PFSK-1 (cell line): ENCODE results near the gene MAD1L1.

Experiments used
- FOXP2 ChIP-seq: optimal IDR thresholded peaks from 2 replicates; pipeline ENCODE3; 2011; ENCODE audit warnings: borderline replicate concordance, control low read depth, inconsistent platforms; ENCODE audit not compliant: insufficient read depth; ENCODE audit errors: extremely low read length, extremely low read depth
- POLR2AphosphoS5 ChIP-seq: IDR thresholded peaks from 2 replicates; pipeline ENCODE4 v1.6.1; 2012; ENCODE audit warnings: low read depth, mild to moderate bottlenecking, control low read depth, low read length, moderate library complexity
- SIN3A ChIP-seq: IDR thresholded peaks from 2 replicates; pipeline ENCODE4 v1.6.1; 2012; ENCODE audit warnings: mild to moderate bottlenecking, low read length, moderate library complexity, borderline replicate concordance; ENCODE audit not compliant: insufficient read depth
- TAF1 ChIP-seq: IDR thresholded peaks from 2 replicates; pipeline ENCODE4 v1.6.1; 2012; ENCODE audit warnings: low read length, control low read depth, borderline replicate concordance; ENCODE audit not compliant: insufficient read depth
- TF ChIP-seq, protein P1 (sequence below), 2 experiments: IDR thresholded peaks; 2 replicates each; pipeline versions ENCODE4 v1.6.1 to v1.8.0; 2011 to 2012; ENCODE audit warnings: low read depth in 2 of 2, low read length in 2 of 2, control low read depth in 1 of 2, inconsistent platforms in 1 of 2, mild to moderate bottlenecking in 1 of 2, moderate library complexity in 1 of 2; ENCODE audit not compliant: insufficient read depth in 1 of 2

Gene MAD1L1

DNA sequence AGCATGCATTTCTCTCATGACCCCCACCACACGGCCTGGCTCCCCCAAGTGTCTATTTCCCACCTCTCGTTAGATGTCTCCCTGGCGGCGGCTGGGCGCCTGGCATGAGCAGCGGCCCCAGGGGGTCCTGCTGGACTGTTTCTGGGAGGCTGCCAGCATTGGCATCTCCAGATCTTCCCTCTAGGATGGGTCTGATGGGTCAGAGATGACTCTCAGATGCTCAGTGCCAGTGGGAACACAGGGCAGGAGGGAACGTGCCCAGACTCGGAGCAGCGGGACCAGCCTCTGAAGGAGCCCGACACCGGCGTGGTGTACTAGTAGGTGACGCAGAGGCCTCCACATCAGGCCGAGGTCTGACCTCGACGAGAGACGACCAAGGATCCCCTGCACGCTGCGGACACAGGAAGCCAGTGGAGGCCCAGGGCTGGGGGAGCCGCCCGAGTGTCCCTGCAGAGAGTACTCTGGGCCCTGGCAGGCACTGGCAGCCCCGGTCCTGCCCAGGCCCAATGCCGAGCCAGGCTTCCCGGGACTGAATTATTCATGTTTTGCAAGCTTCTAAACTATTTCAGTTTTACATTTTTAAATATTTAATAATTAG lies 323.8 kb downstream of the MAD1L1 start:
- TF ChIP-seq TAF1 (no peak), SIN3A (no peak), POLR2AphosphoS5 (no peak), FOXP2 (no peak)
- TF ChIP-seq, protein P1, sequence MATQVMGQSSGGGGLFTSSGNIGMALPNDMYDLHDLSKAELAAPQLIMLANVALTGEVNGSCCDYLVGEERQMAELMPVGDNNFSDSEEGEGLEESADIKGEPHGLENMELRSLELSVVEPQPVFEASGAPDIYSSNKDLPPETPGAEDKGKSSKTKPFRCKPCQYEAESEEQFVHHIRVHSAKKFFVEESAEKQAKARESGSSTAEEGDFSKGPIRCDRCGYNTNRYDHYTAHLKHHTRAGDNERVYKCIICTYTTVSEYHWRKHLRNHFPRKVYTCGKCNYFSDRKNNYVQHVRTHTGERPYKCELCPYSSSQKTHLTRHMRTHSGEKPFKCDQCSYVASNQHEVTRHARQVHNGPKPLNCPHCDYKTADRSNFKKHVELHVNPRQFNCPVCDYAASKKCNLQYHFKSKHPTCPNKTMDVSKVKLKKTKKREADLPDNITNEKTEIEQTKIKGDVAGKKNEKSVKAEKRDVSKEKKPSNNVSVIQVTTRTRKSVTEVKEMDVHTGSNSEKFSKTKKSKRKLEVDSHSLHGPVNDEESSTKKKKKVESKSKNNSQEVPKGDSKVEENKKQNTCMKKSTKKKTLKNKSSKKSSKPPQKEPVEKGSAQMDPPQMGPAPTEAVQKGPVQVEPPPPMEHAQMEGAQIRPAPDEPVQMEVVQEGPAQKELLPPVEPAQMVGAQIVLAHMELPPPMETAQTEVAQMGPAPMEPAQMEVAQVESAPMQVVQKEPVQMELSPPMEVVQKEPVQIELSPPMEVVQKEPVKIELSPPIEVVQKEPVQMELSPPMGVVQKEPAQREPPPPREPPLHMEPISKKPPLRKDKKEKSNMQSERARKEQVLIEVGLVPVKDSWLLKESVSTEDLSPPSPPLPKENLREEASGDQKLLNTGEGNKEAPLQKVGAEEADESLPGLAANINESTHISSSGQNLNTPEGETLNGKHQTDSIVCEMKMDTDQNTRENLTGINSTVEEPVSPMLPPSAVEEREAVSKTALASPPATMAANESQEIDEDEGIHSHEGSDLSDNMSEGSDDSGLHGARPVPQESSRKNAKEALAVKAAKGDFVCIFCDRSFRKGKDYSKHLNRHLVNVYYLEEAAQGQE (IDR thresholded peaks at IDR 0.05; ENCODE audit: insufficient read depth in 1 of 2, low read depth in 2 of 2, low read length in 2 of 2): no peak

DNA sequence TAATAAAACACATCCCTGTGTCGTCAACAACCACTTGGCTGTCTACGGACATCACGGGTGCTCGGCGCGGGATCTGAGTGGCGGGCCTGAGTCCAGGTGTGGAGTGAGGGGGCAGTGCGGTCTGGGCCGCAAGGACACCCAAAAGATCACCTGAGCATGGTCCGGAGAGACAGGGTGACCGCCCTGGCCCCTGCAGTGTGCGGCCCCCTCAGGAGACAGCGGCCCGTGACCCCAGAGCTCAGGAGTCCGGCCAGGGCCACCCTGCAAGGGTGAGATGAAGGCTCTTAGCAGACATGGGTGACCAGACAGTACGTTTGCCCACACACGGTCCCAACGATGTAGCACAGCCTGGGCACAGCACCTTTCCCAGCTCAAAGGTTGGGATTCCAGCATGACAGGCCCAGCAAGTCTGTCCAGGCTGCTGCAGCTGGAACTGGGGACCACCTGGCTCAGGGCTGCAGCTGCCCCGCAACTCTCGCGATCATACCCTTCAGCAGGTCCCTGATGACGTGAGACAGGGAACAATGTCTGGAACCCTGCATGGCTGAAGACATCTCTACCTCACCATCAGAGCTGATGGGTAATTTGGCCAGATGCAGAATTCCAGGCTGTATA lies 324.9 kb downstream of the MAD1L1 start:
- TF ChIP-seq POLR2AphosphoS5: no peak
- TF ChIP-seq SIN3A: no peak
- TF ChIP-seq FOXP2: no peak
- TF ChIP-seq, protein P1 (IDR thresholded peaks at IDR 0.05; ENCODE audit: insufficient read depth in 1 of 2, low read depth in 2 of 2, low read length in 2 of 2): no peak
- TF ChIP-seq TAF1: no peak

GRCh38 chr7:1906988-1907745 lies 325.6 kb downstream of the MAD1L1 start:
- TF ChIP-seq, protein P1 (IDR thresholded peaks at IDR 0.05; ENCODE audit: insufficient read depth in 1 of 2, low read depth in 2 of 2, low read length in 2 of 2): no peak
- TF ChIP-seq TAF1 (no peak), FOXP2 (no peak), POLR2AphosphoS5 (no peak), SIN3A (no peak)

DNA sequence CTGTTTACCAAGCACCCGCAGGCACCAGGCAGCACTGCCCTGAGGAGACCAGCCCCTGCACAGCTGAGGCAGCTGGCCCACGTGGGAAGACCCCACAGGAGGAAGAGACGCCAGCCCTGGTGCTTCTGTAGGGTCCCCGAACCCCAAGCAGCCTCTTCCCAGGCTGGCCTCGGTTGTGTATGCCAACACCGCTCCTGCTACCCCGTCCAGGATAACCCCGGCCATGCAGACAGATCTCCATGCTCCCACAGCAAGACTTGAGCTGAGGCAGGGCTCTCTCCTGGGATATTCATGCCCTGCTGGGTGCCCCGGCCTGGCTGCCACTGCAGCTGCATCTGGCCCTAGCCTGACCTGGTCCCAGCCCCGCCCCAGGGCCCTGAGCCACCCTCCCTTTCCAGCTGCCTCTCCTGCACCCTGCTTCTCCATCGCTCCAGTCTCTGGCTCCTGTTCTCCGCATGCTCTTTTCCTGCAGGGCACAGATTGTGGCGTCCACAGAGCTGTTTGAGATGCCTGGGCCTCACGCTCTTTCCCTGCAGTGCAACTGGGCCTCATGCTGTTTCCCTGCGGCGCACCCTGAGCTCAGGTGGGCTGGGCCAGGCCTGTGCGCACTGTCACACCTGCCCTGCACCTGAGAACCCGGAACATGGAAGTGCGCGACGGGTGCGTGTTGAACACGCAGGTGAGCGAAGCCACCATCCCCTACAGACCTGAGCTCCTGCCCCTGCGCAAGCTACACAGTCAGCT lies 326.5 kb downstream of the MAD1L1 start:
- no peak for TF ChIP-seq SIN3A

DNA sequence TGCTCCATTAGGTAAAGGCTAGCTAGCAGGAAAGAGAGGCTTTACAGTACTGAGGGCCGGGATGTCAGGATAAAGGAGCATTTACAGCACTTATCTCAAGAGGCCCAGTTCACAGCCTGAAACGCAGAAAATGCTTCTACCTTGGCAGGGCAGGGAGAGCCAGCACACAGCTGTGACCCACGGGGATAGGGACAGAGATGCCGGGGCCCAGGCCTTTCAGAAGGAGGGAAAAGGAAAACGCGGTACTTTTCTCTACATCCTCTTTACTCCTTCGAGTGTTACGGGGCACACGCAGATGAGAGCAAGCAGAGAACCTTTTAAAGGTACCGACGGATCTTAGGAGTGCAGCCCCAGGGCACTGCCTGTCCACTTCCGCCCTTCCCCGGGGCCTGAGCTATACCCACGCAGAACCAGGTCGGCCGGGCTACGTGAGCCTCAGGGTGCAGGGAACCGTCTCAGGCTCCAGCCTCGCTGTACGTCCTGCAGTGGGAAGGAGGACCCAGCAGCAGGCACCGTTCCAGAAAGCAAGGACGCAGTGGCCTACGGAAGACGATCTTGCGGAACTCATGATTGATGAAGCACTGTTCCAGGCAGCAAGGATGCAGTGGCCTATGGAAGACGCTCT lies 330.4 kb downstream of the MAD1L1 start:
- TF ChIP-seq TAF1 (no peak), POLR2AphosphoS5 (no peak), SIN3A (no peak), FOXP2 (no peak)
- TF ChIP-seq, protein P1 (IDR thresholded peaks at IDR 0.05; ENCODE audit: insufficient read depth in 1 of 2, low read depth in 2 of 2, low read length in 2 of 2): no peak
